Measurements from ENCODE around the gene PSMC3IP.

DNA sequence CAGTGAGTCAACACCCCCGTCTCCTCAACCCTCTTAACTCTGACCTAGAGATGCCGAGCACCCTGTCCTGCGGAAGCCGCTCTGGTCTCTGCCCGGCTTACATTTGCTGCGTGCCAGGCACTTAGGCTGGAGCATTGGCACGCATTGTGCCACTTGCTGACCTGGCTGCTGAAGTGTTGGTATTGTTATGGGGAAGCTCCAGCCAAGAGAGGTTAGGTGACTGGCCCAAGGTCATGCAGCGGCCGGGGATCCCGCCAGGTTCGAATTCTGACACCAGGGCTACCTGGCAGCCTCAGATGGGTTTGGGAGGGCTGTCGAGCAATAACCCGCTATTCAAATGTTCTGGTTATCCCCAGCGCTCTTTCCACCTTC, 29.8 kb downstream of the PSMC3IP start:
- TF ChIP-seq, protein P1, sequence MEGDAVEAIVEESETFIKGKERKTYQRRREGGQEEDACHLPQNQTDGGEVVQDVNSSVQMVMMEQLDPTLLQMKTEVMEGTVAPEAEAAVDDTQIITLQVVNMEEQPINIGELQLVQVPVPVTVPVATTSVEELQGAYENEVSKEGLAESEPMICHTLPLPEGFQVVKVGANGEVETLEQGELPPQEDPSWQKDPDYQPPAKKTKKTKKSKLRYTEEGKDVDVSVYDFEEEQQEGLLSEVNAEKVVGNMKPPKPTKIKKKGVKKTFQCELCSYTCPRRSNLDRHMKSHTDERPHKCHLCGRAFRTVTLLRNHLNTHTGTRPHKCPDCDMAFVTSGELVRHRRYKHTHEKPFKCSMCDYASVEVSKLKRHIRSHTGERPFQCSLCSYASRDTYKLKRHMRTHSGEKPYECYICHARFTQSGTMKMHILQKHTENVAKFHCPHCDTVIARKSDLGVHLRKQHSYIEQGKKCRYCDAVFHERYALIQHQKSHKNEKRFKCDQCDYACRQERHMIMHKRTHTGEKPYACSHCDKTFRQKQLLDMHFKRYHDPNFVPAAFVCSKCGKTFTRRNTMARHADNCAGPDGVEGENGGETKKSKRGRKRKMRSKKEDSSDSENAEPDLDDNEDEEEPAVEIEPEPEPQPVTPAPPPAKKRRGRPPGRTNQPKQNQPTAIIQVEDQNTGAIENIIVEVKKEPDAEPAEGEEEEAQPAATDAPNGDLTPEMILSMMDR (IDR thresholded peaks at IDR 0.05): no peak
- no peak for TF ChIP-seq POLR2AphosphoS5 (IDR thresholded peaks at IDR 0.05; ENCODE audit: low read depth, low read length)
